Esophagus squamous epithelium (tissue), 4 donors: Measurements from ENCODE around the gene BACE1.

Source experiments
- POLR2A ChIP-seq, 4 donors: fragments of 450-650 bp; IDR thresholded peaks; one replicate each; pipeline ENCODE4 v1.6.1; 2017; ENCODE audit warnings: antibody characterized with exemption in 4 of 4, mild to moderate bottlenecking in 4 of 4, moderate library complexity in 3 of 4
- TF ChIP-seq, protein P1 (sequence below), 6 experiments: fragments of 450-650 bp in 4 of 6; fragments of 200-600 bp in 2 of 6; sonication (generic) in 2 of 6; IDR thresholded peaks; one replicate each; pipeline ENCODE4 v1.5.1; 2016 to 2019; ENCODE audit warnings: antibody characterized with exemption in 6 of 6, mild to moderate bottlenecking in 4 of 6, moderate library complexity in 4 of 6

DNA sequence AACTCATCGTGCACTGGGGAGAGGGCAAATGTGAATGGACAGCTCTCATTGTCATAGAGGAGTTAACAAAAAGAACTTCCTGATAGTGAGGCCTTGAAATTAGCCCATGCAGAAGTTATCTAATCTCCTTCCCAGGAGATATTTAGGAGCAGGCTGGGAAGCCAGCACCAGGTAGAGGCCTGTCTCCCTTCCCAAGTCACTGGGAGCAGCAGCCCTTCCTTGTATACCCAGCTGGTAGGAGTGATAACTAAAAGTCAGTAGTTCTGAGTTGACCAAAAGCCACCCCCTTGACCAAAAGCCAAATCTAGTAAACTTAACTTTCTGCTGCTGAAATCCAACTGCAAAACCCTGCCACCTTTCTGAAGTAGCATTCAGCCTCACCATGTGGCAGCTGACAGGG, 26.3 kb downstream of the BACE1 start:
- TF ChIP-seq POLR2A (IDR thresholded peaks at IDR 0.05), result no peak
- TF ChIP-seq, protein P1, sequence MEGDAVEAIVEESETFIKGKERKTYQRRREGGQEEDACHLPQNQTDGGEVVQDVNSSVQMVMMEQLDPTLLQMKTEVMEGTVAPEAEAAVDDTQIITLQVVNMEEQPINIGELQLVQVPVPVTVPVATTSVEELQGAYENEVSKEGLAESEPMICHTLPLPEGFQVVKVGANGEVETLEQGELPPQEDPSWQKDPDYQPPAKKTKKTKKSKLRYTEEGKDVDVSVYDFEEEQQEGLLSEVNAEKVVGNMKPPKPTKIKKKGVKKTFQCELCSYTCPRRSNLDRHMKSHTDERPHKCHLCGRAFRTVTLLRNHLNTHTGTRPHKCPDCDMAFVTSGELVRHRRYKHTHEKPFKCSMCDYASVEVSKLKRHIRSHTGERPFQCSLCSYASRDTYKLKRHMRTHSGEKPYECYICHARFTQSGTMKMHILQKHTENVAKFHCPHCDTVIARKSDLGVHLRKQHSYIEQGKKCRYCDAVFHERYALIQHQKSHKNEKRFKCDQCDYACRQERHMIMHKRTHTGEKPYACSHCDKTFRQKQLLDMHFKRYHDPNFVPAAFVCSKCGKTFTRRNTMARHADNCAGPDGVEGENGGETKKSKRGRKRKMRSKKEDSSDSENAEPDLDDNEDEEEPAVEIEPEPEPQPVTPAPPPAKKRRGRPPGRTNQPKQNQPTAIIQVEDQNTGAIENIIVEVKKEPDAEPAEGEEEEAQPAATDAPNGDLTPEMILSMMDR (IDR thresholded peaks at IDR 0.05), result no peak
